ENCODE measurements around the gene SASH1.
"Not testable (repeated sequence)": the region's sequence is repeated elsewhere in the genome, so short reads cannot be mapped to it uniquely, and the experiment has no call there.

SASH1 gene

DNA sequence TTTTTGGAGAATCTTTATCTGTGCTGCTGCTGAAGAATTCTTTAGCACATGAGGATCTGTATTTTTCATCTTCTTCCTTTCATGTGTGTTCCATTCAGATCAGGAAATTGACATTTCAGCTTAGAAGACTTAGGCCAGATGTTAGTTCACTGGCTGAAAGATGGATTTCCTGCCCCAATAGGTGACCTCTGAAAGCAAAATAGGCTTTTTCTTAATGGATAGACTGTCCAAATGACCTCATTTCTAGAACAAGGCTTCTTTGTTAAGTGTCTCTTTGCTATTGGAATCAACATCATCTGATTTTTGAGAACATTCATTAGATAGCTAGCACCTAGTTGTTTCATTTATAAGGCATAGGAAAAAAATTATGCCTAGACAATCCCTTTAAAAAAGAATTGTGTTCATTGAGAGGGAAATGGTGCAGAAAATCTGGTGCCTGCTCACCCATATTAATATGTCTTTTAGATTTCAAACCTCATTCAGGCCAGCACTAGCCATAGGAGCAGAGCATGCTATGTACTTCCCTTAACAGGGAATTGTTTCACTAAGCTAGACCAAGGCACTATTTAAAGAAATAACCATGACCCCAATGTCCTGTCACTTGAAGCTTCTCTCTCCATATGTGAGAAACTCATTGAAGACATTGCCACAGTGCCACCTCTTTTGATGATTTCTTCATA, 13.6 kb upstream of the SASH1 start:
- no peak for DNase-seq (ENCODE audit: low read depth in 2 of 2)

DNA sequence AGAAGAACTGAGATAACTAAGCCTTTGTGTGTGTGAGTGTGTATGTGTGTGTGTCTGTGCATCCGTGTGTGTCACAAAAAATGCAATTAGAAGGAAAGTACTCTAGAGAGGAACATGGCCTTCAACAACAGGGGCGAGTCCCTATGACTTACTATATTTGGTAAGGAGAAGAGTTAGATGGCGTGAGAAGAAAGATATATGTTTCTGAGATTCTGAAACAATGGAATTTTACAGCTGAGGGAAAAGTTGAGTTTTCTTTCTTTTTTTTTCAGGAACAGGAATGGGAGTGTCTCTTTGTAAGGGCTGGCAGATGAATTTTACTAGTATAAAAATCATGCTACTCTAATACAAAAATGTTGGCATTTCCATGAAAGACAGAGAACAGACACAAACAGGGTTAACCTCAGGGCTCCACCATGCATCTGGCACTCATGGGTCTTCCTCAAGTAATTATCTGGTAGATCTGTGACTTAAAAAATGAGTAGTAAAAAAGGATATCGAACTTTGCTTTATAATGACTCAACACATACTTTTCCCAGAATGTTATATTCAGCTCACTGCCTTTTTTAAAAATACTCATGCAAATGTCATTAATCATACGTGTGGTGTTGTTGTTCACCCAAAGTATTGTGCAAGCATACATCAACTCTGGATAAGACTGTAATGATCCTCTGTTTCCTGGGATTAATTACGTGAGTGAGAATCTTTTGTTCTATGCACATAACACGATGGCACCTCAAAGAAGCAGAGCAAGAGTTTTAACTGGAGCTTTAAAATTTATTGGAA, 12.8 kb upstream of the SASH1 start:
- no peak for DNase-seq (ENCODE audit: low read depth in 2 of 2)

DNA sequence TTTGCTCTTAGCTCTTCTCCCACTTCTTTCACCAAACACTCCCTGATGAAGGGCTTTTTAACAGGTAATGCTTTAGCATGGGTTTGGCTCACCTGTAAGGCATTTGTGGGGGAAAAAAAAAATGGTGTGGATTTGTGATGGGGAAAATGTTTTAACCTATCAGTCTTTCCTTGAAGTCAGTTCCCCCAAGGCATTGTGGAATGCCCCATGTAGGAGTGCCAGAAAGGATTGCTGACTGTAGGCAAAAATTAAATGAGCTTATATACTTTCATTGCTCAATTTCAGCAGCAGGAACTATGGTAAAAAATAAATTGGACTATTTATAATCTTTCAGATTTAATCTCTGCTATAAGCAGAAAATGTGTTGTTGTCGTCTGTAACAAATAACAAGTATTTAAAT, 10.6 kb upstream of the SASH1 start:
- no peak for DNase-seq (ENCODE audit: low read depth in 2 of 2)

DNA sequence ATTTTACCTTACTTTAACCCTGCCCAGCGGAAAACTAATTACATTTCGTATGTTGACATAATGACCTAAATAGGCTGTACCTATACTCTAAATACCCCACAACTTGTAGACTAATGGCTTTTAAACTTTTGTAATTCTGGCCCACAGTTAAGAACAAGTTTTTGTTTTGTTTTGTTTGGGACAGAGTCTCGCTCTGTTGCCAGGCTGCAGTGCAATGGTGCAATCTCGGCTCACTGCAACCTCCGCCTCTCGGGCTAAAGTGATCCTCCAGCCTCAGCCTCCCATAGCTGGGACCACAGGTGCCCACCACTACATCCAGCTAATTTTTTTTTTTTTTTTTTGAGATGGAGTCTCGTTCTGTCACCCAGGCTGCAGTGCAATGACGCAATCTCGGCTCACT, 5.7 kb upstream of the SASH1 start:
- no peak for DNase-seq (ENCODE audit: low read depth in 2 of 2)

DNA sequence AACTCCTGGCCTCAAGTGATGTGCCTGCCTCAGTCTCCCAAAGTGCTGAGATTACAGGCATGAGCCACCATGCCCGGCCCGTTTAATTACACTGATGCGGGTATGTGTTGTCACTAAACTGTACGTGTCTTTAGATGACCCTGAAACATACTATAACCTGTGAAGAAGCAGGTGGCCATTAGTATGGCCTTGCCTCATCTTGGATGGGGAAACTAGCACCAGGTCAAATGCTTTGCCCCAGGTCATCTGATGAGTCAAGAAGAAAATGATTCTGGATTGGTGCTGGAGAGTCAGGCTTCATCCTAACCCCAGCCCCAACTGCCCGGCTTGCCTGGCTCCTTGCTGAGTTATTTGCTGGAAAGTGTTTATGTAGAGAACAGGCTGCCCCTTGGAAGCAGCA, 2.9 kb upstream of the SASH1 start:
- DNase-seq (ENCODE audit: low read depth in 2 of 2): no peak

DNA sequence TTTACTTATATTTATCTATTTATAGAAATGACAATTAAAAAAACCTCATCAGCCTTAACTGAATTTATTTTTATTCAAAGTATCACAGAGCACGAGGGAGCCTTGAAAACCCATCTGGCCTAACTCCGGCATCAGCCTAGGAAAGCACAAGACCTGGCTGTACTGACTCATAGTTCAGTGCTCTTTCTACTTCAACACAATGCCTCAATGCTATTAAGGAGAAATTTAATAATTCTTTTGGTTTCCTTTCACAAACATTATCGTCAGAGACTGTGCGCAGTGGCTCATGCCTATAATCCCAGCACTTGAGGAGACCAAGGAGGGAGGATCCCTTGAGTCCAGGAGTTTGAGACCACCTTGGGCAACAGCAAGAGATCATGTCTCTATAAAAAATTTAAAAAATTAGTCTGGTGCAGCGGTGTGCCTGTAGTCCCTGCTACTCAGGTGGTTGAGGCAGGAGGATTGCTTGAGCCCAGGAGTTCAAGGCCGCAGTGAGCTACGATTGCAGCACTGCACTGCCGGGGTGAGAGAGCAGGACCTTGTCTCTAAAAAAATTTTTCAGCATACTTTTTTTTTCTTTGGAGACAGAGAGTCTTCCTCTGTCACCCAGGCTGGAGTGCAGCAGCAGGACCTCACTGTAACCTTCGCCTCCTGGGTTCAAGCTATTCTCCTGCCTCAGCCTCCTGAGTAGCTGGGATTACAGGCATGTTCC, 1.9 kb upstream of the SASH1 start:
- no peak for DNase-seq (ENCODE audit: low read depth in 2 of 2)

DNA sequence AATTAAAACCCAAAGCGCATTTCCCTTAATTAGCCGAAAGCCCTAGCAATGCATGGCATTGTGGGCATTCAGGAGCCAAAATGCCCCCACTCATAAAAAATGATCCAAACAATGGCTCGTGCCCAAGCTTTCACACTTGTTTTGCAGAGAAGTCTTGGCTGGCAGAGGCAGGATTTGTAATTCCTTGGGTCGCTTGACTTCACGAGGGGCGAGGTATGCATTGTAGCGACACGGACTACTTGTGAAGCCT, 613 bp upstream of the SASH1 start:
- no peak for DNase-seq (ENCODE audit: low read depth in 2 of 2)

DNA sequence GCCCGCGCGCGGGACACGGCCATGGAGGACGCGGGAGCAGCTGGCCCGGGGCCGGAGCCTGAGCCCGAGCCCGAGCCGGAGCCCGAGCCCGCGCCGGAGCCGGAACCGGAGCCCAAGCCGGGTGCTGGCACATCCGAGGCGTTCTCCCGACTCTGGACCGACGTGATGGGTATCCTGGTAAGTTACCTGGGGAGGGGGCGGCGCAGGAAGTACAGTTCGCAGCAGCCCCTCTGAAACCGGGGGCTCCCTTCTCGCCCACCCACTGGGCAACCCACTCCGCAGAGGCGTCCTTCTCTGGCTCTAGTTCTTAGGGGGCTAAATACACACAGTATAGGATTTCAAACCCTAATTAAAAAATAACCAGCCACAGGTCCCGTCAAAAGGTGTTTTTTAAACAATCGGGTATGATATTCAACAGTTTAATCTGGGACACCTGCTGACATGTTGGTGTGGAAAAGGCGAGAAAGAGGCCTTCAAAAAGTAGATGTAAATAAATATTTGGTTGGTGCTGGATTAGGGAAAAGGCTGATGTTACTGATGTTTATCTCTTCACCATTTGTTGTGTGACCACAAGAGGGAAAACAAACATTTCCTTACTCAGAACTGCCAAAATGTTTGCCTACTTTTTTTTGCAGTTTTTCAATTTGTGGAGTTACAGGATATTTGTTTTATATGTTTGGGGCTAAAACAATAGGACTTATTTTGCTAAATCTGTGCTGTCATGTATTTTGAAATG, 577 bp downstream of the SASH1 start:
- no peak for DNase-seq (ENCODE audit: low read depth in 2 of 2)

DNA sequence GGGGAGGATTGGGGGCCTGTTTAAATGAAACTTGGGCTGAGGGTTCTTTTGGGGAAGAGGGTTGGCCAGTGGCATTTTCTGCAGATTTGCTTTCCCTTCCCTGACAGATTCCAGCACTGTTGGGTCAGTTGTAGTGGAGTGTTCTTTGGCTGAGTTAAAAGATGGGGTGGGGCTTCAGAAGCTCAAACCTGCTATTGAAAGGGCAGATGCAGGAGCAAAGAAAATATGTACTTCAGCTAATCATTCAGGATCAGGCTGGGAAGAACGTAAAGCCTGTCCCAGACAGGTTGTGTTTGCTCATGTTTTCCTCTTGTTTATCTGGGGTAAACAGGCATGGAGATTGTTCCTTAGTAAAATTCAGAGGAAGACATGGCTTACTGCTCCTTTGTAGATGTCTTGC, 2.5 kb downstream of the SASH1 start:
- no peak for DNase-seq (ENCODE audit: low read depth in 2 of 2)

DNA sequence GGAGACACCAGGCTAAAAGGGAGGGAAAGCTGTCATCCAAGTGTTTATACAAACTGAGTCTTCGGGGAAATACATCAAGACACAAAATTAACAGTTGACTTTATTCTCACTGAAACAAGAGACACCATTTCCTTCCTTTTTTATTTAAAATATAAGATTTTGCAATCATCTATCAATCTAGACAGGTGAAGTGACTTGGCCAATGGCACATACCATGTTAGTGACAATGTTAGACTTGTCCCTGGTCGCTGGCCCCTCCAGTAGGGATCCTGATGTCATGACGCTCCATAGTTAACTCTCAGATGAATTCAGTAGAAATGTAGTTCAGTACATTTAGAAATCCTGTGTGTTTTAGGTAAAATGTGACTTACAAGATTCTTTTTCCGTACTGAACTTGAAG, 2.9 kb downstream of the SASH1 start:
- DNase-seq (ENCODE audit: low read depth in 2 of 2): no peak

DNA sequence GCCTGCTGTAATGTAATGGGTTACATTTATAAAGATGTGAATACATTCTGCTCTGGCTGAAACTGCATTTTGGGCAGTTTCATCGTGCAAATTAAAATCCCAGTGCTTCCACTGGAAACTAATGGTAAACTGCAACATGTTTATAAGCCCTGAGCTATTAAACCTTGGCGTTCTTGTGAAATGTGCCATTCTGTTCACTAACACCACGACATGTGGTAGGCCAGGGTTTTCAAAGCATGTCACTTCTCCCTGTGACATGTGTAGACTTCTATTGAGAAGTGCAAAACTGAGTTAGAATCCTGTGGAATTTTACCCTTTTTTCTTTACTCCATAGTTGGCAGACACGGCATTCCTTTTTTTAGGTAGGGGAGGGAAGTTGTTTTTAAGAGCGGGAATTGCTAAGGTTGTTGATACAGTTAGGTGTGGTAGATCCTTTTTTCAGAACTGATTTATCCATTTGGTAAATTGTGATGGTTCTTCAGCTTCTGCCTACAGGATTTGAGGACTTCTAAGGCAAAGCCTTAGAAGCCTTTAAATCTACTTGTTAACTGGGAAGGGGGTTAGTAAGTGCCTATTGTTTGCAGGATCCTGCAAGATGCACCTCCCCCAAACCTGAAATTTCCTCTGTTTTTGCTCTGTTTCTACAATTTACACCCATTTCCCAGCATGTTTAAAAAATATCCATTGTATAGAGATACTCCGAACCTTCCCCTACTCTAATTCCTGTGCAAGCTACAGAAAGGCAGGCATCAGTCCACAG, 4.2 kb downstream of the SASH1 start:
- DNase-seq (ENCODE audit: low read depth in 2 of 2): no peak

DNA sequence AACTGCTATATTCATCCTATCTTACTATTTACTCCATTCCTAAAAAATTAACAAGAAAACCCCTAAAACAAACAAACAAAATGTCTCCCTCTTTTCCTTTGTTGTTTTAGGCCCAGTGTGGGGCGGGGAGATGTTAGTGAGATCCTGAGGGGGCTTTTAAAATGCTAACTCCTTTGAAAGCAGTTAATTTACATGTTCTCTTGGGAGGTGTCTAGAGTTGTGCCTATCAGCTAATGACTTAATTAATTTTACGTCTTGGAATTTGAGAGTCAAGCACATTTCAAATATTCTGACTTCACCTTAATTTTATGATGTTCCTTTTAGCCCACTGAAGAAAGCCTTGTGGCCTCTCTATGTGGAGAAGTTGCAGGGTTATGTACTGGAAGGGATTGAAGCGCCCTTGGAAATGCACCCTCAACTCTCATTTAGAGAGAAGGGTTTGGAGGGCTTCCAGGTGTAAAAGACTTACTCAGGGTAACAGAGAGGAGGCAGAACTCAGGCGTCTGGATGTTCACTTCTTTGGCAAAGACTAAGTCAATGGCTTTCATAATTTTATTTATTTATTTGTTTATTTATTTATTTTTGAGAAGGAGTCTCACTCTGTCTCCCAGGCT, 4.9 kb downstream of the SASH1 start:
- no peak for DNase-seq (ENCODE audit: low read depth in 2 of 2)

DNA sequence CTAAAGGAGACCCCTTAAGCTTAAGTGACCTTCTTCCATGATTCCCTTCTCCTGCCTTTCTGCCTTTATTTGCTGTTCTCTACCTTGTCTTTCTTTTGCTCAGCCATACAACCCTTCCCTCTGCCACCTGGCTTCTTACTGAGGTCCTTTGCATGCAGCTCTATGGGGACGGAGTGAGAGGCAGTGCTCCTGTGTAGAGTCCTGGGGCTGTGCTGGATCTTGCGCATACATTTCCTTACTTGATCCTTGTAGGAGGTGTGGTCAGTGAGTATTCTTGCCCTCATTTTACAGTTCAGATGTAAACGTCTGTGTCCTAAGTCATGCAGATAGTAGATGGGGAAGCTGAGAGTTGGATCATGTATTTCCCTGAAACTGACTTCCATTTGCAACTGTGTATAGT, 5.7 kb downstream of the SASH1 start:
- DNase-seq (ENCODE audit: low read depth in 2 of 2): no peak

DNA sequence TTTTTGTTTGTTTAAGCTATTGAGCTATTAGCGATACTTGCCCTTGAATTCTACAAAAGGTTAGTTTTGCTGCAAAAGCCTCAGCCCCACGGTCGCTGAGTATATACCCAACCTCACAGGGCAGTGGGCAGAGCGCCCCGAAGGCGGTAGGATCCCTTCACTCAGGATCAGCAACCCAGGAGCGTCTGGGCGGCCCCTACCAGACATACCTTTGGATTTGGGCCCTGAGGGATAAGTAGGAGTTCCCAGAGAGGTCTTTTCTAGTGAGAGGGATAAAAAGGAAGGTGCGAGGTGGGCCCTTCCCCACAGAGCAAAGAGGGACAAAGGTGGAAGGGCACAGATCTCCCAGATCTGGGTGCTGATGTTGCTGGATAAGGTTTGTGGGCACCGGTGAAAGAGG, 6.1 kb downstream of the SASH1 start:
- DNase-seq (ENCODE audit: low read depth in 2 of 2): no peak

DNA sequence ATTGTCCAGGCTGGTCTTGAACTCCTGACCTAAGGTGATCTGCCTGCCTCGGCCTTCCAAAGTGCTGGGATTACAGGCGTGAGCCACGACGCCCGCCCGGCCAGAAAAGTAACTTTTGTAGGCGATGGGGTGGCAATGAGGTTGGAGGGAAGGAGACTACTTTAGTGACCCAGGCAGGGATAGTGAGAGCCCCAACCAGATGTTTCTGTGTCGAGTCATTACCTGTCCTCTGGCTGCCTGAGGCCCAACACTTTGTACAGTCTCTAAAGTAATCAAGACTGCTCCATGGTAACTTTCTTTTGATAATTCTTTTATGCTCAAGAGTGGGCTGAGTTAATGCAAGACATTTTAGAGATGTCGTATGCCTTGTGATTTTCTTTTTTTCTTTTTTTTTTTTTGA, 6.8 kb downstream of the SASH1 start:
- DNase-seq (ENCODE audit: low read depth in 2 of 2): no peak

DNA sequence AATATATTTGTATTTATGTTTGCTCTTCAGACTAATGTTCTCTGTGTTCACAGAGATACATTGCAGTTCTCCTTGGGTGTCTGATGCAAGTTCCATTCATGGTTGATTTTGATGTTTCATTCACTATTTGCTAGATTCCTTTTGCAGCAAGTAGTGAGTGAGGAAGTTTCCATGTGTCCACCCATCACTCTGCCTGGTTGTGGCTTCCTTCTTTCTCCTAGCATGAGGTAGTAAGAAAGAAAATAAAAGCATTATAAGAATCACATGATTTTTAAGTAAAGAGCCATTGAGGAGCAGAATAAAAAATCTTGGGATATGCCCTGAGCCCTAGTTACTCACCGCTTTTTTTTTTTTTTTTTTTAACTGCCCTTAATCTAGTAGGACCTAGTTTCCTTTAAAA, 8.7 kb downstream of the SASH1 start:
- no peak for DNase-seq (ENCODE audit: low read depth in 2 of 2)

DNA sequence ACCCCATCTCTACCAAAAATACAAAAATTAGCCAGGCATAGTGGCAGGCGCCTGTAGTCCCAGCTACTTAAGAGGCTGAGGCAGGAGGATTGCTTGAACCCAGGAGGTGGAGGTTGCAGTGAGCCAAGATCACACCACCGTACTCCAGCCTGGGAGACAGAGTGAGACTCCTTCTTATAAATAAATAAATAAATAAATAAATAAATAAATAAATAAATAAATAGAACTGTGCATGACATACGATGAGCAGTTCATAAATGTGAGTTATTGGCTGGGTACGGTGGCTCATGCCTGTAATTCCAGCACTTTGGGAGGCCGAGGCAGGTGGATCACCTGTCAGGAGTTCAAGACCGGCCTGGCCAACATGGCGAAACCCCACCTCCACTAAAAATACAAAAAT, 9.8 kb downstream of the SASH1 start:
- DNase-seq (ENCODE audit: low read depth in 2 of 2): not testable (repeated sequence)

DNA sequence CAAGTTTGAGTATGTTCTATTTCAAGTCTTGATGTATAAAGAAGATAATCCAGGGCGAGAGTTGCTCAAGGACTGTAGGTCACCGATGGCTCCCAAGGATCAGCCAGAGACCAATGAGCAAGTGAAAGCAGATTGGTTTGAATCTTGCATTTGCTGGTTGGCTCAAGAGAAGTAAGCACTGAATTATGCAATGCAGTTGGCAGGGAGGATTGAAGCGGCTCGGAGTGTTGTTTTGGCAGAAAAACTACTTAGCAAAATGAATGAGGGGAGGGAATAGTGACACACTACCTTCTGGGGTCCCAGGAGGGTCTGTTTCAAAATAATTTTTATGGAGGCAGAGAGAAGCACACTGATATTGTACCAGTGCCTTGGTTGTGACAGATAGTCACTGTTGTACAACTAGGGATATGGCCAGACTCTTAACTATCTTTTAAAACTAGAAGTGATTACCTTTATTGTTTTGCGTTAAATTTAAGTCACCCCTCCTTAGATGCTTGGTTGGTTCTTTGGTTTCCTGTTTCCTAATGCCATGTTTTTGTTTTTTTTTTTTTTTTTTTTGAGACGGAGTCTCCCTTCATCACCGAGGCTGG, 15.7 kb downstream of the SASH1 start:
- no peak for DNase-seq (ENCODE audit: low read depth in 2 of 2)

DNA sequence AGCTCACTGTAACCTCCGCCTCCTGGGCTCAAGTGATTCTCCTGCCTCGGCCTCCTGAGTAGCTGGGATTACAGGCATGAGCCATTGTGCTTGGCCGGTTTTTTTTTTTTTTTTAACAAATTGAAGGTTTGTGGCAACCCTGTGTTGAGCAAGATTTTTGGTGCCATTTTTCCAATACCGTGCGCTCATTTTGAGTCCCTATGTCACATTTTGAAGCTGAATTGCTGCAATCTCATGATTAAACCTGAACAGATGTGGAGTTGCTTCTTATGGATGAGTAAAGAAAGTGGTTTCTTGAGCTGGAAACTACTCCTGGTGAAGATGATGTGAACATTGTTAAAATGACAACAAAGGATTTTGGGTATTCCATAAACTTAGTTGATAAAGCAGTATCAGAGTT, 16.6 kb downstream of the SASH1 start:
- DNase-seq (ENCODE audit: low read depth in 2 of 2): no peak

DNA sequence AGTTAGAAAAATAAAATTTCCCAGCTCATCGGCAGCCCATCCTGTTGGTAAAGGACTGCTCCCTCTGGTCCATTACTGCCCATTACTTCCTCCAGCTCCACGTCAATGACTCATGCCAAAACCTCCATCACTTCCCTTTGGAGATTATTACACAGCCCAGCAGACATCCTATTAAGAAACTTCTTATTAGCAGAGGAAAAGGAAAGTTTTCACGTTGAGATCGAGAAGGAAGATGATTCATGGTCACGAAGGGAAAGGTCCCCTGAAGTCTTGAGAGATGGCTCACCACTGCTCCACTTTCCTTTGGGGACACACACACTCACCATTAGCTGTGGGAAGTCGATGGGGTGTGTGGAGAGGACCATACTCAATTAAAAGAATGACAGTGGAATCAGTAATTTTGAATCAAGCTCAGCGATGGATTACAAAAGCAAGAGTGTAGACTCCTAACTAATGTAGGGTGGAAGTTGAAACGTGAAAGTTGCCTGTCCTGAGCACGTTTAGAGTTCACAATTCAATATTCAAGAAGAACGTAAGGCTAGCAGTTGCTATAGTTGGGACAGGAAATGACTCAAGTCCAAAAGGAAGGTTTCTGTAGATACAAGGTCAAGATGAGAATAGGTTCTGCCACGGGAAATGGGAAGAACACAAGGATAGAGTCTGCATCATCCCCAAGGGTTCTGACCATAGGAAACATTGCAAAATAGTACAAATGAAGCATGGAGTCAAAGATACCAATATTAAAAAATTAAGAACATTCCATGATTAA, 21.6 kb downstream of the SASH1 start:
- DNase-seq (ENCODE audit: low read depth in 2 of 2): no peak
